Measurements from ENCODE around the gene UNC5A. TPM values are rescaled to one million over a fixed set of nuclear protein-coding genes. Genes with fewer than 3 reads are reported as not detected.

The UNC5A gene
- total and polyA plus RNA-seq, 10 of the 15 experiments (the other 5 are each of a cell fraction or from before 2014, with no cell fraction given) = not detected

DNA sequence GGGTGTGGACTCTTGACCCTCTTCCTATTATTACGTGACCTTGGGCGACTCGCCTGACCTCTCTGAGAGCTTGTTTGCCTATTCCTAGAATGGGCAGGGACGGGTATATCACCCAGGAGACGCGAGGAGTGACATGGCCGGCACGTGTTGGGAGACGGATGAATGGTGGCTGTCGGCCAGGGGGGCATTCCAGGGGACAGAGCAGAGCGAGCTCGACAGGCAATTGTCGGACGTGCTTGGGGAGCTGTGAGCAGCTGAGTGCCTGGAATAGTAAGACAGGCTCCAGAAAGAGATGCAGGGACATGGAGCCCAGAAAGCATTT is 29.3 kb upstream of the UNC5A start:
- RAD21 ChIA-PET (ENCODE audit: unreplicated experiment) = no interaction called here
- Histone ChIP-seq H3K27me3 (replicated peaks in 1 of 2; ENCODE audit: control insufficient read depth in 2 of 2, insufficient read depth in 2 of 2, low read length in 1 of 2) (peaks cover 0 to 2% of the 10 kb centered on the region in 2 experiments; a peak in 1 of 4 replicates), H3K4me3 (no peak overlapping the region), H3K4me1 (ENCODE audit: control insufficient read depth, insufficient read depth, low read length) (no peaks in the 10 kb centered on the region), H2AFZ (ENCODE audit: control insufficient read depth, low read depth, low read length) (no peak overlapping the region), H3K9me3 (replicated peaks; ENCODE audit: control insufficient read depth, insufficient read depth, low read length) (no peaks in the 10 kb centered on the region), H3K27ac (ENCODE audit: control insufficient read depth, insufficient read depth) (no peak overlapping the region), H4K20me1 (ENCODE audit: control insufficient read depth, insufficient read depth) (no peaks in the 10 kb centered on the region), H3K79me2 (ENCODE audit: control insufficient read depth, insufficient read depth, low read length) (no peaks in the 10 kb centered on the region), H3K9ac (ENCODE audit: control insufficient read depth, insufficient read depth, low read length) (no peak overlapping the region), H3K4me2 (ENCODE audit: control insufficient read depth, insufficient read depth) (no peak overlapping the region), H3K36me3 (ENCODE audit: control insufficient read depth in 2 of 2, insufficient read depth in 2 of 2, low read length in 1 of 2) (no peaks in the 10 kb centered on the region)
- intact Hi-C loops (cut with micrococcal nuclease; ENCODE audit: unreplicated experiment) = no loop called here
- POLR2A ChIA-PET = no interaction called here
- ATAC-seq (no peak), FAIRE-seq (no peak), DNase-seq (ENCODE audit: low read depth, low spot score) (no peak)
- SMC1A ChIA-PET (ENCODE audit: uncharacterized antibody, unreplicated experiment) = interaction anchor here (0.7 kb wide), 1 partner anchor 121 kb away, joined by 4 read pairs; no protein-coding TSS in a partner anchor
- BruUV-seq (replicated peaks) = no TSS peak
- CTCF ChIA-PET = interaction anchor here (1.2 kb wide), 1 partner anchor 120 kb away, joined by 7 read pairs; no protein-coding TSS in a partner anchor
- no peak for TF ChIP-seq EP300 (IDR thresholded peaks at IDR 0.05; ENCODE audit: borderline replicate concordance in 1 of 2, control insufficient read depth in 1 of 2, low read depth in 2 of 2, low read length in 2 of 2)
- no peak for TF ChIP-seq POLR2A (IDR thresholded peaks at IDR 0.05; ENCODE audit: low read depth, low read length)
- TF ChIP-seq ZNF24 (IDR thresholded peaks at IDR 0.05) = no peak
- TF ChIP-seq NFYA (IDR thresholded peaks at IDR 0.05; ENCODE audit: borderline replicate concordance, low read depth, low read length) = no peak
- no peak for TF ChIP-seq ASH2L (IDR thresholded peaks at IDR 0.05; ENCODE audit: borderline replicate concordance, low read depth)
- no peak for TF ChIP-seq YY1 (IDR thresholded peaks at IDR 0.05; ENCODE audit: low read depth, low read length)
- TF ChIP-seq, protein P1, sequence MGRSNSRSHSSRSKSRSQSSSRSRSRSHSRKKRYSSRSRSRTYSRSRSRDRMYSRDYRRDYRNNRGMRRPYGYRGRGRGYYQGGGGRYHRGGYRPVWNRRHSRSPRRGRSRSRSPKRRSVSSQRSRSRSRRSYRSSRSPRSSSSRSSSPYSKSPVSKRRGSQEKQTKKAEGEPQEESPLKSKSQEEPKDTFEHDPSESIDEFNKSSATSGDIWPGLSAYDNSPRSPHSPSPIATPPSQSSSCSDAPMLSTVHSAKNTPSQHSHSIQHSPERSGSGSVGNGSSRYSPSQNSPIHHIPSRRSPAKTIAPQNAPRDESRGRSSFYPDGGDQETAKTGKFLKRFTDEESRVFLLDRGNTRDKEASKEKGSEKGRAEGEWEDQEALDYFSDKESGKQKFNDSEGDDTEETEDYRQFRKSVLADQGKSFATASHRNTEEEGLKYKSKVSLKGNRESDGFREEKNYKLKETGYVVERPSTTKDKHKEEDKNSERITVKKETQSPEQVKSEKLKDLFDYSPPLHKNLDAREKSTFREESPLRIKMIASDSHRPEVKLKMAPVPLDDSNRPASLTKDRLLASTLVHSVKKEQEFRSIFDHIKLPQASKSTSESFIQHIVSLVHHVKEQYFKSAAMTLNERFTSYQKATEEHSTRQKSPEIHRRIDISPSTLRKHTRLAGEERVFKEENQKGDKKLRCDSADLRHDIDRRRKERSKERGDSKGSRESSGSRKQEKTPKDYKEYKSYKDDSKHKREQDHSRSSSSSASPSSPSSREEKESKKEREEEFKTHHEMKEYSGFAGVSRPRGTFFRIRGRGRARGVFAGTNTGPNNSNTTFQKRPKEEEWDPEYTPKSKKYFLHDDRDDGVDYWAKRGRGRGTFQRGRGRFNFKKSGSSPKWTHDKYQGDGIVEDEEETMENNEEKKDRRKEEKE (IDR thresholded peaks at IDR 0.05) = no peak
- no peak for TF ChIP-seq BHLHE40 (IDR thresholded peaks at IDR 0.05; ENCODE audit: borderline replicate concordance in 1 of 2, low read depth in 2 of 2, low read length in 1 of 2)
- TF ChIP-seq RAD21 (IDR thresholded peaks at IDR 0.05; ENCODE audit: insufficient read depth, low read depth, low read length) = no peak
- no peak for TF ChIP-seq NRF1 (conservative IDR thresholded peaks at IDR 0.05; ENCODE audit: low read depth, low read length)
- no peak for TF ChIP-seq RCOR1 (conservative IDR thresholded peaks at IDR 0.05; ENCODE audit: low read depth, low read length)
- no peak for TF ChIP-seq MEF2B (IDR thresholded peaks at IDR 0.05; ENCODE audit: partially characterized antibody, poor library complexity, severe bottlenecking)
- TF ChIP-seq SMARCA5 (IDR thresholded peaks at IDR 0.05) = no peak
- TF ChIP-seq WRNIP1 (IDR thresholded peaks at IDR 0.05; ENCODE audit: borderline replicate concordance, low read depth, low read length) = no peak
- TF ChIP-seq, protein P2, sequence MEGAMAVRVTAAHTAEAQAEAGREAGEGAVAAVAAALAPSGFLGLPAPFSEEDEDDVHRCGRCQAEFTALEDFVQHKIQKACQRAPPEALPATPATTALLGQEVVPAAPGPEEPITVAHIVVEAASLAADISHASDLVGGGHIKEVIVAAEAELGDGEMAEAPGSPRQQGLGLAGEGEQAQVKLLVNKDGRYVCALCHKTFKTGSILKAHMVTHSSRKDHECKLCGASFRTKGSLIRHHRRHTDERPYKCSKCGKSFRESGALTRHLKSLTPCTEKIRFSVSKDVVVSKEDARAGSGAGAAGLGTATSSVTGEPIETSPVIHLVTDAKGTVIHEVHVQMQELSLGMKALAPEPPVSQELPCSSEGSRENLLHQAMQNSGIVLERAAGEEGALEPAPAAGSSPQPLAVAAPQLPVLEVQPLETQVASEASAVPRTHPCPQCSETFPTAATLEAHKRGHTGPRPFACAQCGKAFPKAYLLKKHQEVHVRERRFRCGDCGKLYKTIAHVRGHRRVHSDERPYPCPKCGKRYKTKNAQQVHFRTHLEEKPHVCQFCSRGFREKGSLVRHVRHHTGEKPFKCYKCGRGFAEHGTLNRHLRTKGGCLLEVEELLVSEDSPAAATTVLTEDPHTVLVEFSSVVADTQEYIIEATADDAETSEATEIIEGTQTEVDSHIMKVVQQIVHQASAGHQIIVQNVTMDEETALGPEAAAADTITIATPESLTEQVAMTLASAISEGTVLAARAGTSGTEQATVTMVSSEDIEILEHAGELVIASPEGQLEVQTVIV (IDR thresholded peaks at IDR 0.05; ENCODE audit: borderline replicate concordance, partially characterized antibody) = no peak
- no peak for TF ChIP-seq POLR2AphosphoS5 (IDR thresholded peaks at IDR 0.05; ENCODE audit: low read length)
- TF ChIP-seq NR2C2 (IDR thresholded peaks at IDR 0.05; ENCODE audit: borderline replicate concordance, control insufficient read depth, insufficient read length, low read depth) = no peak
- 49% methylated on average over 7 of the region's 14 CpGs for WGBS (ENCODE audit: insufficient coverage, insufficient replicate concordance, low lambda C conversion rate, missing lambda C conversion rate)
- in situ Hi-C loops (cut with MboI) = no loop called here

Measured in GM12878 (cell line).